ENCODE data around the gene MGAT5B.

DNA sequence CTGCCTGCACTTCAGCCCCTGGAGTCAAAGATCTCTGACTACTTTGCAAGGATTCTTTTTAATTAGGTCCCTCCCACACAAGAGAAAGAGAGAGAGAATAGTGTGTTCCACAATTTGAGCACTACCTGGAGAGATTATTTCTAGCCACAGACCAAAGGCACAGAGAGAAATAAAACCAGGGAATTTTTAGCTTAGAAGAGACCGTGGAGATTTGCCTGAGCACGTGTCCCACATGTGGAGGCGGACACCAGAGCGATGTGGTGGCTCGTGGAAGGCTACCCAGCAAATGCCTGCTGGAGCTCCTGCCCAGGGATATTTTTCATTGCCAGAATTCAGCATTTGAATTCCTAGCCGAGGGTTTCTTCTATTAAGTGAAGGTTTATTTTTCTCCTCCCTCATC lies 50.6 kb downstream of the MGAT5B start:
- TF ChIP-seq, protein P1, sequence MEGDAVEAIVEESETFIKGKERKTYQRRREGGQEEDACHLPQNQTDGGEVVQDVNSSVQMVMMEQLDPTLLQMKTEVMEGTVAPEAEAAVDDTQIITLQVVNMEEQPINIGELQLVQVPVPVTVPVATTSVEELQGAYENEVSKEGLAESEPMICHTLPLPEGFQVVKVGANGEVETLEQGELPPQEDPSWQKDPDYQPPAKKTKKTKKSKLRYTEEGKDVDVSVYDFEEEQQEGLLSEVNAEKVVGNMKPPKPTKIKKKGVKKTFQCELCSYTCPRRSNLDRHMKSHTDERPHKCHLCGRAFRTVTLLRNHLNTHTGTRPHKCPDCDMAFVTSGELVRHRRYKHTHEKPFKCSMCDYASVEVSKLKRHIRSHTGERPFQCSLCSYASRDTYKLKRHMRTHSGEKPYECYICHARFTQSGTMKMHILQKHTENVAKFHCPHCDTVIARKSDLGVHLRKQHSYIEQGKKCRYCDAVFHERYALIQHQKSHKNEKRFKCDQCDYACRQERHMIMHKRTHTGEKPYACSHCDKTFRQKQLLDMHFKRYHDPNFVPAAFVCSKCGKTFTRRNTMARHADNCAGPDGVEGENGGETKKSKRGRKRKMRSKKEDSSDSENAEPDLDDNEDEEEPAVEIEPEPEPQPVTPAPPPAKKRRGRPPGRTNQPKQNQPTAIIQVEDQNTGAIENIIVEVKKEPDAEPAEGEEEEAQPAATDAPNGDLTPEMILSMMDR (IDR thresholded peaks at IDR 0.05; ENCODE audit: low read depth, low read length, poor library complexity, severe bottlenecking) = no peak
- TF ChIP-seq EZH2phosphoT487 (IDR thresholded peaks at IDR 0.05; ENCODE audit: borderline replicate concordance, low read length) = no peak

All from DOHH2 (cell line).